ENCODE measurements around the gene AFM.
"Not testable (repeated sequence)": the region's sequence is repeated elsewhere in the genome, so short reads cannot be mapped to it uniquely, and the experiment has no call there.

The AFM gene

GRCh38 chr4:73525611-73526010 is 44.1 kb downstream of the AFM start:
- no peak overlapping the region for H3K9ac ChIP-seq
- H3K27ac ChIP-seq, result no peak overlapping the region
- no peaks in the 10 kb centered on the region for H3K9me3 ChIP-seq (replicated peaks in 1 of 11)
- no peak for TF ChIP-seq Cebpa-rat (IDR thresholded peaks at IDR 0.05)
- no peaks in the 10 kb centered on the region for H4K20me1 ChIP-seq
- no peaks in the 10 kb centered on the region; a peak in 1 of 22 replicates for H3K27me3 ChIP-seq
- no peak overlapping the region for H3K4me3 ChIP-seq
- peaks cover 5 to 13% (median 10%) of the 10 kb centered on the region in 10 experiments; a peak in 19 of 20 replicates for H3K4me1 ChIP-seq
- no peak overlapping the region for H3K4me2 ChIP-seq
- no peaks in the 10 kb centered on the region for H3K36me3 ChIP-seq

DNA sequence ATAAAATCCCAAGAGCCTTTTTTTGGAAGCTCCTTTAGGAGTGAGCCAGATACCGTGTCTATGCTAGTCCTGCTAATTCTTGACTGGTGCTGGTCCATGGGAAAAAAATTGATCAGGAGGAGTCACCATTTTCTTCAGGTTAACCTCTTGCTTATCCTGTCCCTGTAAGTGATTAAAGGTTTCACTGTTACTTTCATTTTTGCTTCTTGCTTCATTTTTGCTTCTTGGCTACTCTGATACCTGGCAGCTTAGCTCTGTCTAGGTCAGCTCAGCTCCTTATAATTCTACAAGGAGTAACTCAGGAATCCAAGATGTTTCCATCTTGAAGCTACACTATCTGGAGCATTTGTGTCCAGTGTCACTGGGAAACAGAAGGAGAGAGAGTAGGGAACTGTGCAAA is 45.7 kb downstream of the AFM start:
- no peaks in the 10 kb centered on the region; a peak in 1 of 22 replicates for H3K27me3 ChIP-seq
- no peak overlapping the region for H3K27ac ChIP-seq
- TF ChIP-seq Cebpa-rat (IDR thresholded peaks at IDR 0.05), result no peak
- no peak overlapping the region for H3K4me2 ChIP-seq
- no peaks in the 10 kb centered on the region for H4K20me1 ChIP-seq
- no peak overlapping the region for H3K4me3 ChIP-seq
- H3K4me1 ChIP-seq, result no peaks in the 10 kb centered on the region
- H3K9ac ChIP-seq, result no peak overlapping the region
- H3K9me3 ChIP-seq (replicated peaks in 1 of 11), result no peaks in the 10 kb centered on the region
- no peaks in the 10 kb centered on the region for H3K36me3 ChIP-seq

GRCh38 chr4:73528171-73528570 is 46.6 kb downstream of the AFM start:
- H3K4me2 ChIP-seq, result no peak overlapping the region
- H3K4me3 ChIP-seq, result no peak overlapping the region
- no peak for TF ChIP-seq Cebpa-rat (IDR thresholded peaks at IDR 0.05)
- H3K9ac ChIP-seq, result no peak overlapping the region
- no peaks in the 10 kb centered on the region for H3K27me3 ChIP-seq
- no peaks in the 10 kb centered on the region for H4K20me1 ChIP-seq
- H3K9me3 ChIP-seq (replicated peaks in 1 of 11), result no peaks in the 10 kb centered on the region
- no peaks in the 10 kb centered on the region for H3K36me3 ChIP-seq
- no peaks in the 10 kb centered on the region for H3K4me1 ChIP-seq
- H3K27ac ChIP-seq, result no peak overlapping the region

- Histone ChIP-seq H3K9me3 (replicated peaks in 1 of 11) (no peaks in the 10 kb centered on the region), H3K27me3 (no peaks in the 10 kb centered on the region), H3K36me3 (no peaks in the 10 kb centered on the region), H3K9ac (no peak overlapping the region), H4K20me1 (no peaks in the 10 kb centered on the region), H3K27ac (no peak overlapping the region), H3K4me2 (no peak overlapping the region), H3K4me3 (no peak overlapping the region), H3K4me1 (no peaks in the 10 kb centered on the region)
- TF ChIP-seq Cebpa-rat (IDR thresholded peaks at IDR 0.05), result no peak
These were observed 52.2 kb downstream of the AFM start for GRCh38 chr4:73533515-73534422.

- no peaks in the 10 kb centered on the region for H4K20me1 ChIP-seq
- H3K9ac ChIP-seq, result no peak overlapping the region
- H3K27me3 ChIP-seq, result no peaks in the 10 kb centered on the region
- H3K4me1 ChIP-seq, result no peaks in the 10 kb centered on the region
- no peak overlapping the region for H3K27ac ChIP-seq
- no peaks in the 10 kb centered on the region for H3K9me3 ChIP-seq (replicated peaks in 1 of 11)
- no peak for TF ChIP-seq Cebpa-rat (IDR thresholded peaks at IDR 0.05)
- H3K4me3 ChIP-seq, result no peak overlapping the region
- H3K36me3 ChIP-seq, result no peaks in the 10 kb centered on the region
- no peak overlapping the region for H3K4me2 ChIP-seq
These were observed 56.6 kb downstream of the AFM start for GRCh38 chr4:73538162-73538561.

DNA sequence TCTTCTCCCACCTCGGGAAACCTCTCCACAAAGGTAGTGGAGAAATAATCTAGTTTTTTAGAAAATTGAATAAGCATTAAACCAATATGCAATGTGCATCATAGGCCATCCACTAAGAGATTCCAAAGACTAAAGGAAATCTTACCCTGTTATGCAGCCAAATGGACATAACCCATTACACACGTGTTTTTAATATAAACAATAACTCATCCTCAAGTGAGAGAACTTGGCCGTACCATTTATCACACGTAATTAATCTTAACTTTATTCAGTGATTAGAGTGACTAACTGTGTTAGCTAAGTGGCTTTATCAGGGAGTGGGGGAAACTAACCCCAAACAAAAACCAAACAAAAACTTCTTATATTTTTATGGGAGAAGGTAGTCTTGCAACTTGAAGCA is 57.8 kb downstream of the AFM start:
- no peak overlapping the region for H3K4me3 ChIP-seq
- no peaks in the 10 kb centered on the region for H3K4me1 ChIP-seq
- H3K9ac ChIP-seq, result no peak overlapping the region
- H3K4me2 ChIP-seq, result no peak overlapping the region
- no peaks in the 10 kb centered on the region; a peak in 1 of 22 replicates for H3K9me3 ChIP-seq (replicated peaks in 1 of 11)
- no peaks in the 10 kb centered on the region for H3K36me3 ChIP-seq
- no peaks in the 10 kb centered on the region for H3K27me3 ChIP-seq
- H4K20me1 ChIP-seq, result no peaks in the 10 kb centered on the region
- no peak overlapping the region for H3K27ac ChIP-seq
- TF ChIP-seq Cebpa-rat (IDR thresholded peaks at IDR 0.05), result no peak

DNA sequence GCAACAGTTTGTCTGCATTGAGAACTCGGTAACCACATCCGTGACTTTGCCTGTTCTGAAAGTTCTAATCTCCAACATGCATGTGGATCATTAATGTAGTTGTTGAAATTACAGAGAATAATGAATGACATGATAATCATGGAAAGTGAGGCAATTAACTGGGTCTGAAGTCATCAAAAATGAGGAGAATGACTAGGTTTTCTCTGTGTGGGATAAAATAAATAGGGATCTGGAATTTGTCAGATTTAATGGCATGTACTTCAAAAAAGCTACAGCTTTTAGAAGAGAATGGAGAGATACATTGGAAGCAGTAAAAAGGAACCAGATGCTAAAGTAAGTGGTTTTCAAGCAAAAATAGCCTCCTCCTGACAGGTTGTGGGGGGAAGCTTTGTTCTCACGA is 59.3 kb downstream of the AFM start:
- no peak overlapping the region for H3K4me3 ChIP-seq
- no peaks in the 10 kb centered on the region for H3K4me1 ChIP-seq
- no peak for TF ChIP-seq Cebpa-rat (IDR thresholded peaks at IDR 0.05)
- H3K36me3 ChIP-seq, result no peaks in the 10 kb centered on the region
- no peaks in the 10 kb centered on the region for H3K27me3 ChIP-seq
- H3K9me3 ChIP-seq (replicated peaks in 1 of 11), result no peaks in the 10 kb centered on the region; a peak in 1 of 22 replicates
- H3K27ac ChIP-seq, result no peak overlapping the region
- H3K9ac ChIP-seq, result no peak overlapping the region
- H4K20me1 ChIP-seq, result no peaks in the 10 kb centered on the region
- H3K4me2 ChIP-seq, result no peak overlapping the region

DNA sequence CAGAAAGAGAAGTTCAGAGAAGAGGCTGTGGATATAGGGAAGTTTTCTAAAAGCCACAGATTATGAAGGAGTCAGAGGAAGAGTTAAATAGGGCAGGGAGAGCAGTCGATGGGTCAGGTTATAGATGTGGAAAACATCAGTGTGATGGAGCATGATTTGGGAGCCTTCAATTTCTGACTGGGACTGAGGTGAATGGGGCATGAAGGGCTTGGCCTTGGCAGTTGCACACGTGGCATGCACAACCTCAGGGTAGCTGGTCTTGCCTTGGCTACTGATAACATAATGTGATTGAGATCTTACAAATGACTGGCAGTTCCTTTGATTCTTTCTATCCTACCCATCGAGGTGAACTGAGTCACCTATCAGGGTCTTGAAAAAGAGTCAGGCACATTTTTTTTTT is 59.7 kb downstream of the AFM start:
- Histone ChIP-seq H3K4me3 (no peak overlapping the region), H3K9me3 (replicated peaks in 1 of 11) (no peaks in the 10 kb centered on the region; a peak in 1 of 22 replicates), H3K36me3 (no peaks in the 10 kb centered on the region), H3K4me1 (no peaks in the 10 kb centered on the region), H3K9ac (no peak overlapping the region), H3K4me2 (no peak overlapping the region), H4K20me1 (no peaks in the 10 kb centered on the region), H3K27me3 (no peaks in the 10 kb centered on the region), H3K27ac (no peak overlapping the region)
- no peak for TF ChIP-seq Cebpa-rat (IDR thresholded peaks at IDR 0.05)

DNA sequence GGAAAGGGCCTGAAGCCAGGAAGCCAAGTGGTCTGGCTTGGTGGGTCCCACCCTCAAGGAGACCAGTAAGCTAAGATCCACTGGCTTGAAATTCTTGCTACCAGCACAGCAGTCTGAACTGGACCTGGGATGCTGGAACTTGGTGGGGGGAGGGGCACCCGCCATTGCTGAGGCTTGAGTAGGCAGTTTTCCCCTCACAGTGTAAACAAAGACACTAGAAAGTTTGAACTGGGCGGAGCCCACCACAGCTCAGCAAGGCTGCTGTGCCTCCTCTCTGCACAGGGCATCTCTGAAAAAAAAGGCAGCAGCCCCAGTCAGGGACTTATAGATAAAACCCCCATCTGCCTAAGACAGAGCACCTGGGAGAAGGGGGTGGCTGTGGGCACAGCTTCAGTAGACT is 63.1 kb downstream of the AFM start:
- Histone ChIP-seq H3K27me3 (no peaks in the 10 kb centered on the region), H3K4me3 (no peak overlapping the region), H3K27ac (no peak overlapping the region), H3K9me3 (replicated peaks in 1 of 11) (no peaks in the 10 kb centered on the region; a peak in 1 of 22 replicates), H4K20me1 (no peaks in the 10 kb centered on the region), H3K4me1 (no peaks in the 10 kb centered on the region), H3K4me2 (no peak overlapping the region), H3K9ac (no peak overlapping the region), H3K36me3 (no peaks in the 10 kb centered on the region)
- TF ChIP-seq Cebpa-rat (IDR thresholded peaks at IDR 0.05), result no peak

GRCh38 chr4:73550865-73551264 is 69.3 kb downstream of the AFM start:
- H3K27ac ChIP-seq; H4K20me1 ChIP-seq; H3K4me1 ChIP-seq; H3K36me3 ChIP-seq; H3K4me3 ChIP-seq; H3K9me3 ChIP-seq (replicated peaks in 1 of 11); H3K9ac ChIP-seq; H3K27me3 ChIP-seq; H3K4me2 ChIP-seq: not testable (repeated sequence)
